OCI-LY3 (cell line): ENCODE measurements around the gene MBD3L2.

Source experiments
- H2AFZ ChIP-seq: fragments of 200-600, 300-600 bp; shearing (Covaris generic); 2 replicates; pipeline ENCODE4 v1.6.0; 2014; ENCODE audit warnings: antibody characterized with exemption, low read depth, low read length
- H3K27ac ChIP-seq: fragments of 200-600, 300-600 bp; sonication (generic); 2 replicates; pipeline ENCODE4 v1.5.1; 2014; ENCODE audit warnings: mild to moderate bottlenecking, low read length, moderate library complexity, mixed read lengths
- H3K27me3 ChIP-seq: fragments of 200-600, 300-600 bp; sonication (generic); 2 replicates; pipeline ENCODE4 v1.6.1; 2014; ENCODE audit warnings: low read depth, low read length, mixed read lengths
- H3K36me3 ChIP-seq: fragments of 200-600, 300-600 bp; sonication (generic); replicated peaks from 2 replicates; pipeline ENCODE3; 2014; ENCODE audit warnings: low read depth, low read length, mixed read lengths
- H3K4me1 ChIP-seq: fragments of 300-600, 200-600 bp; sonication (generic); 2 replicates; pipeline ENCODE4 v1.6.1; 2014; ENCODE audit warnings: low read length, mixed read lengths
- H3K4me2 ChIP-seq: fragments of 200-600, 300-600 bp; sonication (generic); 2 replicates; pipeline ENCODE4 v1.6.1; 2014; ENCODE audit warnings: low read length, mixed read lengths
- H3K4me3 ChIP-seq: fragments of 300-600, 200-600 bp; sonication (generic); 2 replicates; pipeline ENCODE4 v1.5.1; 2014; ENCODE audit warnings: antibody characterized with exemption, mild to moderate bottlenecking, low read length, moderate library complexity
- H3K79me2 ChIP-seq: fragments of 300-600, 200-600 bp; shearing (Covaris generic); 2 replicates; pipeline ENCODE4 v1.6.1; 2014; ENCODE audit warnings: mild to moderate bottlenecking, low read length, mixed read lengths
- H3K9ac ChIP-seq: fragments of 300-600, 200-600 bp; shearing (Covaris generic); 2 replicates; pipeline ENCODE4 v1.6.0; 2014; ENCODE audit warnings: mild to moderate bottlenecking, low read length, moderate library complexity
- H3K9me3 ChIP-seq: fragments of 200-600, 300-600 bp; shearing (Covaris generic); 2 replicates; pipeline ENCODE4 v1.6.1; 2014; ENCODE audit warnings: low read length, mixed read lengths; ENCODE audit not compliant: insufficient read depth
- H4K20me1 ChIP-seq: fragments of 200-600, 300-600 bp; sonication (generic); 2 replicates; pipeline ENCODE4 v1.6.1; 2016; ENCODE audit warnings: low read length, mixed read lengths; ENCODE audit not compliant: insufficient read depth
- CTCF ChIP-seq: fragments of 200-600, 300-600 bp; sonication (generic); IDR thresholded peaks from 2 replicates; pipeline ENCODE4 v1.5.1; 2014; ENCODE audit warnings: antibody characterized with exemption, low read length, low read depth
- EZH2phosphoT487 ChIP-seq: fragments of 200-600 bp; shearing (Covaris generic); IDR thresholded peaks from 2 replicates; pipeline ENCODE4 v1.6.1; 2018; ENCODE audit warnings: antibody characterized with exemption, mixed run types, low read depth

MBD3L2 gene

DNA sequence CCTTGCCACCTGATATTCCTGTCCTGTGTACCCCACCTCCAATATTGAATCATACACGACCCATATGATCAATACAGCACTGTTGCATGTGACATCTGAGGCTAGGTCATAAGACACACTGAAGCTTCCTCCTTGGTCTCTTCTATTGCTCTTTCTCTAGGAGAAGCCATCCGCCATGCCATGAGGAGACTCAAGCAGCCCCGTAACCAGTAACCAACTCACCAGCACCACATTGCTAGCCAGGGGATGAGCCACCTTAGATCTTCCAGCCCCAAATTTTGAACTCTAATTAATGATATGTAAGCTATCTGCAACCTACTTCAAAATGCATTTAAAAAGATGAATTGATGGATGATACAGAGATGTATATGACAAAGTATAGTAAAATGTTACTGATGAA is 49.0 kb downstream of the MBD3L2 start:
- H3K4me2 ChIP-seq: peak overlapping the region; percentile 77
- H4K20me1 ChIP-seq: no peaks in the 10 kb centered on the region
- H3K4me1 ChIP-seq: peaks cover 11% of the 10 kb centered on the region
- peak overlapping the region; percentile 79 for H3K4me3 ChIP-seq
- H3K9me3 ChIP-seq: peaks cover 11% of the 10 kb centered on the region; the same call in 1 of the 2 replicates
- TF ChIP-seq CTCF: no peak
- no peak for TF ChIP-seq EZH2phosphoT487
- no peaks in the 10 kb centered on the region for H3K79me2 ChIP-seq
- peak overlapping the region; percentile 51; the same call in 1 of the 2 replicates for H2AFZ ChIP-seq
- peak overlapping the region; percentile 79 for H3K9ac ChIP-seq
- H3K36me3 ChIP-seq: peaks cover 10% of the 10 kb centered on the region
- no peak overlapping the region for H3K27ac ChIP-seq
- H3K27me3 ChIP-seq: no peaks in the 10 kb centered on the region

- H3K27ac ChIP-seq: peak overlapping the region; percentile 61
- H3K9me3 ChIP-seq: peaks cover 9% of the 10 kb centered on the region; the same call in 1 of the 2 replicates
- H3K4me1 ChIP-seq: peaks cover 11% of the 10 kb centered on the region
- TF ChIP-seq CTCF (no peak), EZH2phosphoT487 (no peak)
- no peaks in the 10 kb centered on the region for H3K27me3 ChIP-seq
- H3K9ac ChIP-seq: peak overlapping the region; percentile 79
- peak overlapping the region; percentile 79 for H3K4me3 ChIP-seq
- H4K20me1 ChIP-seq: no peaks in the 10 kb centered on the region
- peak overlapping the region; percentile 77 for H3K4me2 ChIP-seq
- H3K36me3 ChIP-seq: peaks cover 10% of the 10 kb centered on the region
- H3K79me2 ChIP-seq: no peaks in the 10 kb centered on the region
- H2AFZ ChIP-seq: peak overlapping the region; percentile 51
These were observed 49.8 kb downstream of the MBD3L2 start for GRCh38 chr19:7098701-7099596.

- Histone ChIP-seq H4K20me1 (no peaks in the 10 kb centered on the region), H3K4me2 (peak overlapping the region; percentile 77), H3K27ac (peak overlapping the region; percentile 61), H3K27me3 (peaks cover 3% of the 10 kb centered on the region; the same call in 1 of the 2 replicates), H3K4me3 (peak overlapping the region; percentile 79), H3K36me3 (peaks cover 10% of the 10 kb centered on the region), H2AFZ (peak overlapping the region; percentile 51), H3K79me2 (no peaks in the 10 kb centered on the region), H3K9ac (peak overlapping the region; percentile 79), H3K9me3 (peaks cover 8% of the 10 kb centered on the region; the same call in 1 of the 2 replicates), H3K4me1 (peaks cover 11% of the 10 kb centered on the region)
- no peak for TF ChIP-seq CTCF
- TF ChIP-seq EZH2phosphoT487: no peak
These were observed 50.4 kb downstream of the MBD3L2 start for GRCh38 chr19:7099597-7099921.
